Caco-2 (cell line): Measurements from ENCODE around the gene DOHH. TPM values are rescaled to one million over a fixed set of nuclear protein-coding genes. Genes with fewer than 3 reads are reported as not detected.

Experiments
- BruUV-seq: library from RNA; stranded (reverse); fragments of 400-500 nt; replicated peaks from 2 replicates; lab custom pipeline; 2021; lab: Mats Ljungman, UMichigan
- CTCF ChIA-PET: fragments of 300-600 bp; sonication (Branson Sonifier 250); formaldehyde crosslinking; loops from one replicate; lab custom pipeline; 2022; ENCODE audit warnings: antibody characterized with exemption; lab: Charles Lee
- POLR2A ChIA-PET: fragments of 300-600 bp; sonication (Branson Sonifier 250); formaldehyde crosslinking; loops from one replicate; lab custom pipeline; 2022; ENCODE audit warnings: antibody characterized with exemption; lab: Charles Lee
- DNase-seq, 2 experiments: peaks; one replicate each; pipeline versions ENCODE4 v3.0.0 to v3.0.0-alpha.2; 2020 to 2022
- H3K27me3 ChIP-seq: replicated peaks from 2 replicates; pipeline ENCODE4 v1.6.0; 2011; ENCODE audit warnings: low read length; ENCODE audit not compliant: control insufficient read depth, insufficient read depth
- H3K36me3 ChIP-seq: 2 replicates; pipeline ENCODE4 v1.5.1; 2011; ENCODE audit warnings: low read length; ENCODE audit not compliant: control insufficient read depth, insufficient read depth
- H3K4me1 ChIP-seq: fragments of 250-450 bp; sonication (Bioruptor Pico); 2 replicates; pipeline ENCODE4 v1.5.1; 2020; ENCODE audit warnings: mild to moderate bottlenecking
- H3K4me3 ChIP-seq: 2 replicates; pipeline ENCODE4 v1.5.1; 2011; ENCODE audit warnings: low read depth, mild to moderate bottlenecking, control low read depth, low read length
- H3K9me3 ChIP-seq: fragments of 250-450 bp; sonication (Bioruptor Pico); 2 replicates; pipeline ENCODE4 v1.5.1; 2020; ENCODE audit warnings: mild to moderate bottlenecking, moderate library complexity
- H3K27ac Mint-ChIP-seq: one replicate; pipeline ENCODE4 v1.8.0; 2022; ENCODE audit warnings: mixed read lengths; ENCODE audit not compliant: unreplicated experiment
- H3K27me3 Mint-ChIP-seq: one replicate; pipeline ENCODE4 v1.8.0; 2022; ENCODE audit warnings: mixed read lengths; ENCODE audit not compliant: insufficient read depth, unreplicated experiment
- H3K36me3 Mint-ChIP-seq: one replicate; pipeline ENCODE4 v1.8.0; 2022; ENCODE audit warnings: mild to moderate bottlenecking, mixed read lengths; ENCODE audit not compliant: insufficient read depth, unreplicated experiment
- H3K4me1 Mint-ChIP-seq: one replicate; pipeline ENCODE4 v1.8.0; 2022; ENCODE audit warnings: low read depth, mixed read lengths; ENCODE audit not compliant: unreplicated experiment
- H3K4me3 Mint-ChIP-seq: one replicate; pipeline ENCODE4 v1.8.0; 2022; ENCODE audit warnings: mild to moderate bottlenecking, moderate library complexity, mixed read lengths; ENCODE audit not compliant: unreplicated experiment
- H3K9me3 Mint-ChIP-seq: one replicate; pipeline ENCODE4 v1.8.0; 2022; ENCODE audit warnings: mixed read lengths; ENCODE audit not compliant: unreplicated experiment
- intact Hi-C: fragments of 100-400 bp; cut with micrococcal nuclease; formaldehyde crosslinking; loops from one replicate; pipeline ENCODE4 v1.10.0; 2022; ENCODE audit not compliant: unreplicated experiment
- total RNA-seq: library from RNA; stranded (reverse); gene quantifications from 2 replicates; pipeline ENCODE4 v1.2.3, GENCODE V29; 2022
- TF ChIP-seq, protein P1 (sequence below), 2 experiments: fragments of 200-600 bp in 1 of 2; IDR thresholded peaks; 1 replicate in 1 of 2; 2 replicates in 1 of 2; pipeline versions ENCODE4 v1.5.1 to v1.8.0; 2011 to 2022; ENCODE audit warnings: antibody characterized with exemption in 1 of 2, control low read depth in 1 of 2, inconsistent platforms in 1 of 2, low read depth in 1 of 2, low read length in 1 of 2, mild to moderate bottlenecking in 1 of 2, moderate library complexity in 1 of 2; ENCODE audit not compliant: insufficient read depth in 1 of 2, severe bottlenecking in 1 of 2, unreplicated experiment in 1 of 2

The DOHH gene
- total RNA-seq, 1 experiment from 2014 or later = 17.4 TPM

DNA sequence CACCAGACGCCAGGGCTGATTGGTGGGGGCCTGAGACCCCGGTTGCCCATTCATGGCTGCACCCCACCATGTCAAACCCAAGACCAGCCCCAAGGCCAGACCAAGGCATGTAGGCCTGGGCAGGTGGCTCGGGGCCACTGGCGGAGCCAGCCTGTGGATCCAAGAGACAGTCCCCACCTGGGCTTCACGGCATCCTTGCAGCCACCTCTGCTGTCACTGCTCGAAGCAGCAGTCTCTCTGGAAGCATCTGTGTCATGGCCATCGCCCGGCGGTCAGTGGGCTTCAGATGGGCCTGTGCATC, 34.7 kb upstream of the DOHH start:
- Histone ChIP-seq H3K4me3 (no peak overlapping the region), H3K36me3 (no peaks in the 10 kb centered on the region), H3K4me1 (no peaks in the 10 kb centered on the region), H3K27me3 (no peaks in the 10 kb centered on the region), H3K9me3 (no peaks in the 10 kb centered on the region)
- no TSS peak for BruUV-seq
- Mint-ChIP-seq H3K4me3 (no peak overlapping the region), H3K27me3 (no peaks in the 10 kb centered on the region), H3K27ac (no peak overlapping the region), H3K9me3 (no peaks in the 10 kb centered on the region), H3K36me3 (peaks cover 64% of the 10 kb centered on the region), H3K4me1 (no peaks in the 10 kb centered on the region)
- TF ChIP-seq, protein P1, sequence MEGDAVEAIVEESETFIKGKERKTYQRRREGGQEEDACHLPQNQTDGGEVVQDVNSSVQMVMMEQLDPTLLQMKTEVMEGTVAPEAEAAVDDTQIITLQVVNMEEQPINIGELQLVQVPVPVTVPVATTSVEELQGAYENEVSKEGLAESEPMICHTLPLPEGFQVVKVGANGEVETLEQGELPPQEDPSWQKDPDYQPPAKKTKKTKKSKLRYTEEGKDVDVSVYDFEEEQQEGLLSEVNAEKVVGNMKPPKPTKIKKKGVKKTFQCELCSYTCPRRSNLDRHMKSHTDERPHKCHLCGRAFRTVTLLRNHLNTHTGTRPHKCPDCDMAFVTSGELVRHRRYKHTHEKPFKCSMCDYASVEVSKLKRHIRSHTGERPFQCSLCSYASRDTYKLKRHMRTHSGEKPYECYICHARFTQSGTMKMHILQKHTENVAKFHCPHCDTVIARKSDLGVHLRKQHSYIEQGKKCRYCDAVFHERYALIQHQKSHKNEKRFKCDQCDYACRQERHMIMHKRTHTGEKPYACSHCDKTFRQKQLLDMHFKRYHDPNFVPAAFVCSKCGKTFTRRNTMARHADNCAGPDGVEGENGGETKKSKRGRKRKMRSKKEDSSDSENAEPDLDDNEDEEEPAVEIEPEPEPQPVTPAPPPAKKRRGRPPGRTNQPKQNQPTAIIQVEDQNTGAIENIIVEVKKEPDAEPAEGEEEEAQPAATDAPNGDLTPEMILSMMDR (IDR thresholded peaks at IDR 0.05; ENCODE audit: insufficient read depth in 1 of 2, low read depth in 1 of 2, low read length in 1 of 2, severe bottlenecking in 1 of 2, unreplicated experiment in 1 of 2) = no peak
- intact Hi-C loops = no loop called here
- ChIA-PET POLR2A (no interaction called here), CTCF (interaction anchor here (1.6 kb wide), 1 partner anchor 10 kb away, joined by 5 read pairs; no protein-coding TSS in a partner anchor)
- DNase-seq = no peak

DNA sequence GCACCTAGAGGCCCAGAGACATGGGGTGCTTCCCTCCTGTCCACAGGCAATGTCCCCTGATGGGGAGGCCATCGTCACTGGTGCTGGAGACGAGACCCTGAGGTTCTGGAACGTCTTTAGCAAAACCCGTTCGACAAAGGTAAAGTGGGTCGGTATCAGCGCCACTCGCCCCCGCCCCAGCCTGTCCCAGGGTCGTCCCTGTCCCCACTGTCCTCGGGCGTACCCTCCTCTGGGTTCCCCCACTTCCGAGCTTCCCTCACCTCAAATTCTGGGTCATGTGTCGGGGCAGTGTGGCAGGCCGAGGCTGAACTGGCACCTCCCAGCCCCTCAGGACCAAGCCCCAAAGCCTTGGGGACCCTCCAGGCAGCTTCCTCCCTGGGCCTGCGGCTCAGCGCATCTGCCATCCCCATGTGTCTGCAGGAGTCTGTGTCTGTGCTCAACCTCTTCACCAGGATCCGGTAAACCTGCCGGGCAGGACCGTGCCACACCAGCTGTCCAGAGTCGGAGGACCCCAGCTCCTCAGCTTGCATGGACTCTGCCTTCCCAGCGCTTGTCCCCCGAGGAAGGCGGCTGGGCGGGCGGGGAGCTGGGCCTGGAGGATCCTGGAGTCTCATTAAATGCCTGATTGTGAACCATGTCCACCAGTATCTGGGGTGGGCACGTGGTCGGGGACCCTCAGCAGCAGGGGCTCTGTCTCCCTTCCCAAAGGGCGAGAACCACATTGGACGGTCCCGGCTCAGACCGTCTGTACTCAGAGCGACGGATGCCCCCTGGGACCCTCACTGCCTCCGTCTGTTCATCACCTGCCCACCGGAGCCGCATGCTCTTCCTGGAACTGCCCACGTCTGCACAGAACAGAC, 34.1 kb upstream of the DOHH start:
- no peak for DNase-seq
- Histone ChIP-seq H3K36me3 (no peaks in the 10 kb centered on the region), H3K4me3 (no peak overlapping the region), H3K27me3 (no peaks in the 10 kb centered on the region), H3K9me3 (no peaks in the 10 kb centered on the region), H3K4me1 (no peaks in the 10 kb centered on the region)
- Mint-ChIP-seq H3K27ac (no peak overlapping the region), H3K4me3 (no peak overlapping the region), H3K4me1 (no peaks in the 10 kb centered on the region), H3K9me3 (no peaks in the 10 kb centered on the region), H3K27me3 (no peaks in the 10 kb centered on the region), H3K36me3 (peaks cover 64% of the 10 kb centered on the region)
- TF ChIP-seq, protein P1 (IDR thresholded peaks at IDR 0.05; ENCODE audit: insufficient read depth in 1 of 2, low read depth in 1 of 2, low read length in 1 of 2, severe bottlenecking in 1 of 2, unreplicated experiment in 1 of 2) = no peak
- POLR2A ChIA-PET = no interaction called here
- CTCF ChIA-PET = no interaction called here
- BruUV-seq = TSS peak; percentile 20
- intact Hi-C loops = no loop called here

DNA sequence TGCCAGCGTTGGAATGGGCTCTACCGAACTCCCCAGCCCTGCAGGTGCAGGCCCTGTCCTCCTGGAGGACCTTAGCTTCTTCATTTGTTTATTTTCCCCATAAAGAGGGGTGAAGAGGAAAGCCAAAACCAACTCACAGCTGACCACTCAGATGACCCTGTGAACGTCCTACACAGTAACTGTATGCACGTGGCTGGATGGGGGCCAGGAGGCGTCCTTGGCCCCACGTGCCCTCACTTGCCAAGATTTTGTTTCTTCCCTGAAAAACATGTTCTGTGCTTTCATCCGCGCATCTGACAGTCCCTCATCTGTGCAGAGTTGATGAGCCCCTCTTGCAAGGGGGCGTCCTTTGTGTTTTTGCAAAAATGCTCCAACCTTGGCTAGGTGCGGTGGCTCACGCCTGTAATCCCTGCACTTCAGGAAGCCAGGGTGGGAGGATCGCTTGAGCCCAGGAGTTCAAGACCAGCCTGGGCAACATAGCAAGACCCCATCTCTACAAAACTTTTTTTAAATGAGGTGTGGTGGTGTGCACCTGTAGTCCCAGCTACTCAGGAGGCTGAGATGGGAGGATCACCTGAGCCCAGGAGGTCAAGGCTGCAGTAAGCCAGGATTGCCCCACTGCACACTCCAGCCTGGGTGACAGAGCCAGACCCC, 33.2 kb upstream of the DOHH start:
- Histone ChIP-seq H3K4me3 (no peak overlapping the region), H3K9me3 (no peaks in the 10 kb centered on the region), H3K27me3 (no peaks in the 10 kb centered on the region), H3K36me3 (no peaks in the 10 kb centered on the region), H3K4me1 (no peaks in the 10 kb centered on the region)
- CTCF ChIA-PET = interaction anchor here (0.5 kb wide), 1 partner anchor 258 kb away, joined by 4 read pairs; no protein-coding TSS in a partner anchor
- H3K9me3 Mint-ChIP-seq = no peaks in the 10 kb centered on the region
- no peaks in the 10 kb centered on the region for H3K4me1 Mint-ChIP-seq
- intact Hi-C loops = no loop called here
- DNase-seq = no peak
- POLR2A ChIA-PET = no interaction called here
- H3K27me3 Mint-ChIP-seq = no peaks in the 10 kb centered on the region
- TF ChIP-seq, protein P1 (IDR thresholded peaks at IDR 0.05; ENCODE audit: insufficient read depth in 1 of 2, low read depth in 1 of 2, low read length in 1 of 2, severe bottlenecking in 1 of 2, unreplicated experiment in 1 of 2) = no peak
- no peak overlapping the region for H3K27ac Mint-ChIP-seq
- no TSS peak for BruUV-seq
- peaks cover 61% of the 10 kb centered on the region for H3K36me3 Mint-ChIP-seq
- no peak overlapping the region for H3K4me3 Mint-ChIP-seq
